HEK293T (cell line): ENCODE data around the gene SLC35A4.

Experiments used
- CTCF ChIA-PET: fragments of 350-600 bp; formaldehyde crosslinking; extraction: SDS; loops from one replicate; lab custom pipeline; 2021; ENCODE audit warnings: antibody characterized with exemption, inconsistent platforms; lab: Yijun Ruan, JAX
- POLR2A ChIA-PET: fragments of 350-600 bp; formaldehyde crosslinking; extraction: SDS; loops from one replicate; lab custom pipeline; 2020; ENCODE audit warnings: antibody characterized with exemption, inconsistent platforms; lab: Yijun Ruan, JAX
- DNase-seq: peaks from one replicate; pipeline ENCODE4 v3.0.0; 2012; ENCODE audit warnings: mixed read lengths; ENCODE audit errors: extremely low spot score
- ARNT ChIP-seq: fragments of 450-650 bp; IDR thresholded peaks from 2 replicates; pipeline ENCODE4 v1.6.1; 2017; ENCODE audit warnings: mild to moderate bottlenecking
- BHLHE40 ChIP-seq: fragments of 450-650 bp; IDR thresholded peaks from 2 replicates; pipeline ENCODE4 v1.6.1; 2016; ENCODE audit warnings: mild to moderate bottlenecking, moderate library complexity, borderline replicate concordance
- CTBP1 ChIP-seq: fragments of 450-650 bp; IDR thresholded peaks from 2 replicates; pipeline ENCODE4 v1.6.1; 2016; ENCODE audit warnings: borderline replicate concordance
- ELF4 ChIP-seq: fragments of 450-650 bp; IDR thresholded peaks from 2 replicates; pipeline ENCODE4 v1.6.1; 2017; ENCODE audit warnings: antibody characterized with exemption
- FOXA1 ChIP-seq: fragments of 450-650 bp; IDR thresholded peaks from 2 replicates; pipeline ENCODE4 v1.6.1; 2016; ENCODE audit warnings: mild to moderate bottlenecking
- FOXK2 ChIP-seq: fragments of 450-650 bp; IDR thresholded peaks from 2 replicates; pipeline ENCODE4 v1.6.1; 2016; ENCODE audit warnings: mild to moderate bottlenecking
- FOXM1 ChIP-seq: fragments of 450-650 bp; IDR thresholded peaks from 2 replicates; pipeline ENCODE4 v1.6.1; 2017; ENCODE audit warnings: mild to moderate bottlenecking, borderline replicate concordance
- HDGF ChIP-seq: fragments of 450-650 bp; IDR thresholded peaks from 2 replicates; pipeline ENCODE4 v1.6.1; 2017; ENCODE audit warnings: antibody characterized with exemption, borderline replicate concordance
- L3MBTL2 ChIP-seq: fragments of 450-650 bp; conservative IDR thresholded peaks from 2 replicates; pipeline ENCODE4 v1.6.1; 2016; ENCODE audit warnings: mild to moderate bottlenecking
- LEF1 ChIP-seq: fragments of 450-650 bp; IDR thresholded peaks from 2 replicates; pipeline ENCODE4 v1.6.1; 2017; ENCODE audit warnings: mild to moderate bottlenecking, borderline replicate concordance
- NFRKB ChIP-seq: fragments of 450-650 bp; IDR thresholded peaks from 2 replicates; pipeline ENCODE4 v1.6.1; 2016; ENCODE audit warnings: mild to moderate bottlenecking, moderate library complexity
- PKNOX1 ChIP-seq: fragments of 450-650 bp; IDR thresholded peaks from 2 replicates; pipeline ENCODE4 v1.6.1; 2016
- SP1 ChIP-seq: fragments of 450-650 bp; IDR thresholded peaks from 2 replicates; pipeline ENCODE4 v1.6.1; 2017
- SUZ12 ChIP-seq: fragments of 450-650 bp; IDR thresholded peaks from 2 replicates; pipeline ENCODE4 v1.6.1; 2016; ENCODE audit warnings: mild to moderate bottlenecking
- TARDBP ChIP-seq: fragments of 450-650 bp; IDR thresholded peaks from 2 replicates; pipeline ENCODE4 v1.6.1; 2016
- ZNF384 ChIP-seq: fragments of 450-650 bp; IDR thresholded peaks from 2 replicates; pipeline ENCODE4 v1.6.1; 2016

SLC35A4 gene

GRCh38 chr5:140568443-140569063, 3.9 kb downstream of the SLC35A4 start:
- CTCF ChIA-PET: interaction anchor here (0.7 kb wide), 1 partner anchor 74 kb away, joined by 4 read pairs; no protein-coding TSS in a partner anchor
- TF ChIP-seq FOXK2: no peak
- DNase-seq: no peak
- POLR2A ChIA-PET: interaction anchor here (2.8 kb wide), 1 partner anchor 11 kb away, joined by 15 read pairs; the partner anchor contains the start of gene SRA1

GRCh38 chr5:140569197-140569596, 4.6 kb downstream of the SLC35A4 start:
- no peak for TF ChIP-seq NFRKB
- no peak for TF ChIP-seq LEF1
- TF ChIP-seq ZNF384: no peak
- TF ChIP-seq FOXM1: no peak
- no peak for TF ChIP-seq FOXA1
- no peak for TF ChIP-seq FOXK2
- no peak for TF ChIP-seq L3MBTL2
- no peak for TF ChIP-seq ELF4
- no peak for TF ChIP-seq ARNT
- no peak for TF ChIP-seq HDGF
- TF ChIP-seq CTBP1: no peak
- no peak for TF ChIP-seq SUZ12
- TF ChIP-seq PKNOX1: no peak
- ChIA-PET CTCF (no interaction called here), POLR2A (interaction anchor here (0.9 to 2.8 kb wide), 3 partner anchors 9 to 78 kb away, joined by 3 to 16 read pairs (median 15); partner anchors contain the start of genes IK, NDUFA2 and SRA1)
- DNase-seq: no peak

- TF ChIP-seq PKNOX1 (no peak), BHLHE40 (no peak), CTBP1 (no peak), FOXK2 (no peak), NFRKB (no peak), ZNF384 (no peak), FOXA1 (no peak), ELF4 (no peak), HDGF (no peak), ARNT (no peak), SUZ12 (no peak), SP1 (no peak), L3MBTL2 (no peak), FOXM1 (no peak), LEF1 (no peak)
- ChIA-PET CTCF (no interaction called here), POLR2A (interaction anchor here (0.6 to 2.8 kb wide), 4 partner anchors 8 to 77 kb away, joined by 3 to 16 read pairs (median 4); partner anchors contain the start of genes IK, NDUFA2 and SRA1)
- DNase-seq: no peak
These were observed 5.4 kb downstream of the SLC35A4 start for GRCh38 chr5:140570058-140570457.

GRCh38 chr5:140570488-140570887, 5.9 kb downstream of the SLC35A4 start:
- ChIA-PET CTCF (no interaction called here), POLR2A (interaction anchor here (0.6 to 2.8 kb wide), 3 partner anchors 13 to 76 kb away, joined by 4 to 16 read pairs (median 5); partner anchors contain the start of genes IK, NDUFA2 and SRA1)
- TF ChIP-seq ELF4: no peak
- no peak for TF ChIP-seq FOXK2
- TF ChIP-seq LEF1: no peak
- no peak for TF ChIP-seq PKNOX1
- no peak for TF ChIP-seq HDGF
- no peak for TF ChIP-seq TARDBP
- TF ChIP-seq SP1: no peak
- TF ChIP-seq CTBP1: no peak
- TF ChIP-seq FOXM1: no peak
- DNase-seq: no peak

- DNase-seq: no peak
- POLR2A ChIA-PET: interaction anchor here (1.0 to 2.8 kb wide), 3 partner anchors 8 to 76 kb away, joined by 3 to 16 read pairs (median 6); partner anchors contain the start of genes IK, NDUFA2 and SRA1
- CTCF ChIA-PET: no interaction called here
- no peak for TF ChIP-seq SP1
These were observed 6.5 kb downstream of the SLC35A4 start for GRCh38 chr5:140571105-140571504.

- DNase-seq: no peak
- TF ChIP-seq ARNT: no peak
- TF ChIP-seq SUZ12: no peak
- no peak for TF ChIP-seq FOXM1
- no peak for TF ChIP-seq NFRKB
- CTCF ChIA-PET: interaction anchor here (1.0 kb wide), 1 partner anchor 74 kb away, joined by 5 read pairs; the partner anchor contains the start of genes IK and NDUFA2
- POLR2A ChIA-PET: interaction anchor here (0.6 to 1.5 kb wide), 4 partner anchors 8 to 66 kb away, joined by 3 to 5 read pairs (median 3); partner anchors contain the start of gene APBB3
These were observed 9.1 kb downstream of the SLC35A4 start for GRCh38 chr5:140573683-140574082.

- POLR2A ChIA-PET: interaction anchor here (1.4 to 1.5 kb wide), 3 partner anchors 8 to 66 kb away, joined by 3 to 5 read pairs (median 3); partner anchors contain the start of gene APBB3
- no peak for TF ChIP-seq FOXK2
- no peak for TF ChIP-seq L3MBTL2
- TF ChIP-seq TARDBP: no peak
- no peak for TF ChIP-seq SP1
- TF ChIP-seq NFRKB: no peak
- TF ChIP-seq FOXM1: no peak
- TF ChIP-seq HDGF: no peak
- no peak for DNase-seq
- CTCF ChIA-PET: interaction anchor here (1.0 kb wide), 1 partner anchor 73 kb away, joined by 5 read pairs; the partner anchor contains the start of genes IK and NDUFA2
These were observed 9.5 kb downstream of the SLC35A4 start for GRCh38 chr5:140574165-140574564.
